GM21515 (cell line): Measurements from ENCODE around the gene ADRA2B.
"Not testable (repeated sequence)": the region's sequence is repeated elsewhere in the genome, so short reads cannot be mapped to it uniquely, and the experiment has no call there.

Experiments
- ATAC-seq: cut with Tn5 transposase; IDR thresholded peaks from one replicate; pipeline ENCODE4 v1.9.1; 2021; ENCODE audit not compliant: unreplicated experiment

Gene ADRA2B

GRCh38 chr2:96116424-96116878 lies at the start of gene ADRA2B:
Gene ADRA2B, minus strand, starts transcription at chr2:96116571. Its CDS starts 422 bp downstream, at chr2:96116149.
- ATAC-seq, result peak; percentile 41

DNA sequence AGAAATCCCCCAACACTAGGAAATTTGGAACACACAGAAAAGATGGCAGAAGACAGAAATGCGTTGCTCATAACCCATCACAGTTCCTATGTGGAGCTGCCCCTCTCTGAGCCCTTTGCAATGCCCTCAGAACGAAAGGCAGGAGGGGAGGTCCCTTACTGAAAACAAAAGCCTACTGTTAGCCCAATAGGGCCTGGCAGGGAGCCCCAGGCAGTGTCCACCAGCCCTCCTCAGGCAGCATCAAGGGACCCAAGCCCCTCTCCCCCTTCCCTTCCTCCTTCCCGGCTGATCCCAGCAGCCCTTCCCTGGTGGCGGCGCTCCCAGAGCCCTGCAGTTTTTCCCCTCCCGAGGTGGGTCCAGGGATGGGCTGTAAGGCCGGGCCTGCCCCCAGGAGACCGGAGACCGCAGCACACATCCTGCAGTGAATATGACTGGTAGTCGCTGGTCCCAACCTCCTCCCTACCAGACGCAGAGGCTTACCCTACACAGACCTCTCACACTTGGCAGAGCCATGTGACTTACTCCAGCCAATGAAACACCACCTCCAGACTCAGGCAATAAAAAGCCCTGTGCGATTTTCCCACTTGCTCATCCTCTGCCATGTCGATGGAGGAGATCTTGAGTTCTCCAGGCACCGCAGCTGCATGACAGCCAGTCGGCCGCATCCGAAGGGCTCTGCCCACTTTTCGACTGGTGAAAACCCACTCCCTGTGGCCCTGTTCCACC lies 48.3 kb upstream of the ADRA2B start:
- ATAC-seq, result peak; percentile 74

GRCh38 chr2:96163768-96164429 lies 47.5 kb upstream of the ADRA2B start:
- peak; percentile 49 for ATAC-seq

DNA sequence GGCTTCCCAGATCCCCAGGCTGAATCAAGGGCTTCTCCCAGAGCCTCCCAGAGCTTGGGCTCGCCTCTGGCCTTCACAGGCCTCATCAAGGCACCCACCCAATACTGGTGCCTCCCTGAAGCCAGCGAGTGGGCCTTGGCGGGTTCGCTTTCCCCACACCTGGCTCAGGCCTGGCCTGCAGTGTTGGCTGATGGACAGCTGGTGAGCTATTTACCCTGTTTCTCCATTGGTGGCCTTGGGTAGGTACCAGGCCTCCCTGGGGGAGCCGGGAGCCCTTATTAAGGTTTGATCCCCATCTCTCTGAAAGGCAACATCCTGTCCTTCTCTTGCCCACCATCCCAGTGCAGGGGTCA lies 47.0 kb upstream of the ADRA2B start:
- peak; percentile 10 for ATAC-seq

- ATAC-seq, result no peak
Observed at GRCh38 chr2:96161898-96162297, 45.5 kb upstream of the ADRA2B start.

DNA sequence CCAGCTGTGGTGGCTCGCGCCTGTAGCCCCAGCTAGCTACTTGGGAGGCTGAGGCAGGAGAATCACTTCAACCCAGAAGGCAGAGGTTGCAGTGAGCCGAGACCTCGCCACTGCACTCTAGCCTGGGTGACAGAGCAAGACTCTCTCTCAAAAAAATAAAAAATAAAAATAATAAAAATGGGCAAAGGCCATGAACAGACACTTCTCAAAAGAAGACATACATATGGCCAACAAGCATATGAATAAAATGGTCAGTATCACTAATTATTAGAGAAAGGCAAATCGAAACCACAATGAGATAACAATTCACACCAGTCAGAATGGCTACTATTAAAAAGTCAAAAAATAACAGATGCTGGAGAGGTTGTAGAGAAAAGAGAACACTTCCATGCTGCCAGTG lies 44.0 kb upstream of the ADRA2B start:
- ATAC-seq, result not testable (repeated sequence)

- ATAC-seq, result no peak
Observed at GRCh38 chr2:96159084-96159830, 42.9 kb upstream of the ADRA2B start.

DNA sequence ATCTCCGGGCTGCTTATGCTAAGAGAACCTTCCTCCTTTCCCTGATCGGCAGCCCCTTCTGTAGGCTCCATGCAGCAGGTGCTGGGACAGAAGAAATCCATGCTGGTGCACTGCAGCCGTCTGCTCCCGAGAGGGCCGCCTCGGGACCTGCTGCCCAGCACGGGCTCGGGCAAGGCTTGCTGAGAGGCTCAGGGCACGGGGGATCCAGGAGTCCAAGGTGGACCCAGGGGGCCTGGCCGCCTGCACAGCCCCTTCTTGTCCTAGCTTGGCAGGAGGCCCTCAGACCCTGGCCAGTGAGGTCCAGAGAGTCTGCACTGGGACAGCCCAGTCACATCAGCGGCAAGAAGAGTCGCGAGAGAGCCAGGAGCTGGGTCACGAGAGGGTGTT lies 42.2 kb upstream of the ADRA2B start:
- ATAC-seq, result no peak

DNA sequence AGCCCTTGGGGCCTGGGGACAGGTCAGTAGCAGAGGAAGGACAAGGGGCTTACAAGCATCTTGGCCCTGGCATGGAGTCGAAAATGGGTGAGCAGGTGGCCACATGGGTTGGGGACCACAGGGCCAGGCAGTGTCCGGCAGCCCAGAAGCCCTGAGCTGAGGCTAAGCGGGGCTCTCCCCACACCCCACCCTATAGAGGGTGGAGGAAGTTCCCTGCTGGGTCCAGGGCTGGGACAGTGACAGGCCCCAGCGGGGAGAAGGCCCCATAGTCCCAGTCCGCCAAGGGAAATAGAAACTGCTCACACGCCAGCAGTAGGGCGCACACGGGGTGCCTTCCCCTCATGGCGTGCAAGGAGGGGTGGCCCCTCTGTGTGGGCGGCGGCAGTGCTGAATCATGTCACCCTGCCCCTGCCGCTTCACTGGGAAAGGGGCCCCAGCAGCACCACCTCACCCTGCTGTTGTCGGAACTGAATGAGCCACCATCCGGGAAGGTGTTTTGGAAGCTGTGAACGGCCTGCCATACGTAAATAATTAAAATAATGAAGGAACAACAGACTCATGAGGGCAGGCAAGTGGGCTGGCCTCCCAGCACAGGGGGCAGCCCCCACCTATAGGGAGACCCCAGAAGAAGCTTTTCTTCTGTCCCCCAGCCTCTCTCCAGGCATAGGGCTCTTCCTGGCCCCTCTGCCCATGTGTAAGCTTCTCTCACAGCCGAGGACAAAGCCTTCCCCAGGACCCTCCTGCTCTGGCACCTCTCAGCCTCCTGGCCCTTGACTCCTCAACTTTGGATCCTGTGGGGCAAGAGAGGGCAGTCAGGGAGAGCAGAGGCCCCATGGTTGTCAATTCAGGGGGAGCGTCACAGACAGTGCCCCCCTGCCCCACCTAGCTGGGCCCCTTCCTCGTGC lies 41.5 kb upstream of the ADRA2B start:
- peak; percentile 49 for ATAC-seq

GRCh38 chr2:96156926-96157648 lies 40.7 kb upstream of the ADRA2B start:
- no peak for ATAC-seq

- ATAC-seq, result no peak
Observed at GRCh38 chr2:96156011-96156820, 39.8 kb upstream of the ADRA2B start.

GRCh38 chr2:96154506-96155380 lies 38.4 kb upstream of the ADRA2B start:
- ATAC-seq, result no peak

GRCh38 chr2:96153991-96154431 lies 37.6 kb upstream of the ADRA2B start:
- ATAC-seq, result no peak

GRCh38 chr2:96153291-96153713 lies 36.9 kb upstream of the ADRA2B start:
- no peak for ATAC-seq

GRCh38 chr2:96152304-96153161 lies 36.2 kb upstream of the ADRA2B start:
- no peak for ATAC-seq

DNA sequence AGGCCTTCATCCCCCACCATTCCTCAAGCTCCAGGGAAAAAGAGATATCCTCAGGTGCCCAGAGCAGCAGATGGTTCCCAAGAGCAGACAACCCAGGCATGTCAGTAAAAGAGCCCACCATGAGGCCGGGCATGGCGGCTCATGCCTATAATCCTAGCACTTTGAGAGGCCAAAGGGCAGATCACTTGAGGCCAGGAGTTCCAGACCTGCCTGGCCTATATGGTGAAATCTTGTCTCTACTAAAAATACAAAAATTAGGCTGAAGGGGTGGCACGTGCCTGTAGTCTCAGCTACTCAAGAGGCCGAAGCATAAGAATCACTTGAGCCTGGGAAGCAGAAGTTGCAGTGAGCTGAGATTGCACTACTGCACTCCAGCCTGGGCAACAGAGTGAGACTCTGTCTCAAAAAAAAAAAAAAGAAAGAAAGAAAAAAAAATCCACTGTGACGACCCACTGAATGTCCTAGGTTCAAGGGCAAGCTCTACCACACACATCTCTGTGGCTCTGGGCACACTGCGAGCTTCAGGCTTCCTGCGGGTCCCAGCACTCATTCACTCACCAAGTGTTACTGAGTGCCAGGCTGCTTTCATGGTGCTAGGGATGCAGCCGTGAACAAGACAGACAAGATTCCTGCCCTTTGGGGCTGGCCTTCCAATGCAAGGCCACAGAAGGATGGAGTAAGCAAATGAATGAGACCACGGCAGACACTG lies 35.4 kb upstream of the ADRA2B start:
- ATAC-seq, result no peak
